ENCODE results near the gene CUEDC1. TPM values are rescaled to one million over a fixed set of nuclear protein-coding genes. Genes with fewer than 3 reads are reported as not detected.

Gene CUEDC1
- polyA plus RNA-seq, 2 of the 4 experiments (the other 2 are of a cell fraction): 44.3 to 90.6 TPM

DNA sequence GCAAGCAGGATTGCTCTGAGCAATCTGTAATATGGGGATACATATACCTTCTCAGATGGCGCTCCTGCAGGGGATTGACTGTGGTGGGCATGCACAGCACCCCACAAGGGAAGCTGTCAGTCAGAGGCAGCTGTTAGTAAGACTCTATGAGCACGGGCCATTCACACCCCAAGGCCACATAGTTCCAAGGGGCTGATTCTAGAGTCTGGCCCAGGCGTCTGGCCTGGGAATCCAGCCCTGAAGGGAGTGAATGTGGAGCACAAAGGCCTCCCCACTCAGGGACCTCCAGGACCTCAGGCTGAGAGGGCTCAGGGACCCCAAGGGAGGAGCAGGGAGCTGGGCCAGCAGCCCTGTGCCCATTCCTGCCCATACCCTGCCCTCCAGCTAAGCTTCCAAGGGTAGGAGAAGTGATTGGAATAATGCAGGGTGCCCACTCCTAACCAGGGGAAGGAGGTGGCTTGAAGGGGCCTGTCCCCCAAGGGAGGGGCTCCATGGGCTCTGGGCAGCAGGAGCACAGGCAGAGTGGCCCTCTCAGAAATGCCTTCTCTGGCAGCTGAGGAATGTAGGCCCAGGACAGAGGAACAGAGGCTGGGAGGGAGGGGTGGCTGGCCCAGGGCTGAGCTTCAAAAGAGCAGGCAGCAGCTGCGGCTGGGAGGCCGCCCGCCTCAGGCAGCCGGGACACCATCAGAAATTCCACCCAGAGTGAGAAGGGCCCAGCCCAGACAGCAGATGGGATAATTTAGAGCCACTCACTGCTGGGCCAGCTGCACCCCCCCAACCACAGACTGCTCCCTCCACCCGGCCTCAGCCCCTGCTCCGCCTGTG, 56.5 kb downstream of the CUEDC1 start:
- FAIRE-seq: no peak

DNA sequence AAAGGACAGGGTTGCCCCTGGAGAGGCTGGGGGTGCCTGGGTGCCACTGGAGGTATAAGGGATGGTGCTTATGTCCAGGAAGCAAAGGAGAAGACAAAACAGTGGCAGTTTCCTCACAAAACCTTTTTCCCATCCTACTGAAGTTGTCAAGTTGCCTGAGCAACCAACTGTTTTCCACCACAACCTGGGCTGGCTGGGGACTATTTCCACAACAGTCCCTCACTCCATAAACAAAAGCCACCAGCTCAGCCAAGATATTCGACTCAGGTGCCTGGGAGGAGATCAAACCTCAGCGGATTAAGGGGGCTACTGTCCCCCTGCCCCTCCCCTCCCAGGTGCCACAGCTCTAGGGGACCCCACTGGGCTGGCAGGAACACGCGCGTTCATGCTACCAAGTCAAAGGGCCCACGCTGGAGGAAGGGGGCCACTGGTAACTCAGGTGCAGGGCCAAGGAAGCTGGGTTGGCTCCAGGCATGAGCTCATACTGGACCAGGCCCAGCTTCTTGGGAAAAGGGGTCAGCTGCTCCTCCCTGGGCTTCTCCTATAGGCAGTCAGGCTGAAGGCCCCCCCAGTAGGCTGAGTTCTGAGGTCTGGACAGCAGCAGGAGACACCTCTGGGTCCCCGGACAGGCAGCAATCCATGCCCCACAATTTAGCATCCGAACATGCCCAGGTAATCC, 59.7 kb downstream of the CUEDC1 start:
- TF ChIP-seq BCL3 (IDR thresholded peaks at IDR 0.05): no peak
- TF ChIP-seq RARB (CRISPR knock-in tag; IDR thresholded peaks at IDR 0.05): no peak
- no peak for TF ChIP-seq E2F6 (IDR thresholded peaks at IDR 0.05; ENCODE audit: borderline replicate concordance, low read depth)
- no peak for TF ChIP-seq SREBF2 (IDR thresholded peaks at IDR 0.05)
- TF ChIP-seq, protein P1, sequence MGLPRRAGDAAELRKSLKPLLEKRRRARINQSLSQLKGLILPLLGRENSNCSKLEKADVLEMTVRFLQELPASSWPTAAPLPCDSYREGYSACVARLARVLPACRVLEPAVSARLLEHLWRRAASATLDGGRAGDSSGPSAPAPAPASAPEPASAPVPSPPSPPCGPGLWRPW (IDR thresholded peaks at IDR 0.05): no peak
- no peak for TF ChIP-seq JUNB (IDR thresholded peaks at IDR 0.05)
- TF ChIP-seq NPAS2 (CRISPR knock-in tag; IDR thresholded peaks at IDR 0.05; ENCODE audit: borderline replicate concordance): no peak
- no peak for TF ChIP-seq TFCP2L1 (CRISPR knock-in tag; IDR thresholded peaks at IDR 0.05)
- TF ChIP-seq MAZ (IDR thresholded peaks at IDR 0.05; ENCODE audit: borderline replicate concordance, low read depth, low read length): no peak
- TF ChIP-seq, protein P2, sequence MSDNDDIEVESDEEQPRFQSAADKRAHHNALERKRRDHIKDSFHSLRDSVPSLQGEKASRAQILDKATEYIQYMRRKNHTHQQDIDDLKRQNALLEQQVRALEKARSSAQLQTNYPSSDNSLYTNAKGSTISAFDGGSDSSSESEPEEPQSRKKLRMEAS (IDR thresholded peaks at IDR 0.05): no peak
- no peak for TF ChIP-seq FOSL2 (IDR thresholded peaks at IDR 0.05)
- TF ChIP-seq FOSL2 (CRISPR knock-in tag; IDR thresholded peaks at IDR 0.05): no peak
- Histone ChIP-seq H3K4me2 (peak overlapping the region; percentile 7; the same call in 1 of the 3 replicates), H3K9me3 (no peaks in the 10 kb centered on the region), H3K27ac (peak overlapping the region; percentile 92 to 96; a peak in 5 of 6 replicates), H3K4me1 (peaks cover 87% of the 10 kb centered on the region), H3K4me3 (no peak overlapping the region)
- ChIA-PET POLR2A (interaction anchor here (0.6 to 1.0 kb wide), 2 partner anchors 17 to 33 kb away, joined by 3 read pairs; no protein-coding TSS in a partner anchor), CTCF (interaction anchor here (0.5 to 48.7 kb wide), 5 partner anchors 27 to 670 kb away, joined by 3 to 1377 read pairs (median 143); partner anchors contain the start of genes CUEDC1, MRPS23, SRSF1 and VEZF1)
- FAIRE-seq (no peak), DNase-seq (ENCODE audit: low read depth in 1 of 2, low spot score in 1 of 2) (peak in 1 of 2 experiments; percentile 73), ATAC-seq (no peak)
- 91% methylated on average over 8 of the region's 8 CpGs for WGBS (ENCODE audit: missing lambda C conversion rate)

More for the DNA sequence above, 56.5 kb downstream of the CUEDC1 start:
- H3K4me1 ChIP-seq: peaks cover 85% of the 10 kb centered on the region
- ATAC-seq (peak in 1 of 2 experiments; percentile 7; a peak in 3 of 6 replicates), DNase-seq (ENCODE audit: low read depth in 1 of 2, low spot score in 1 of 2) (no peak)
- no peak for TF ChIP-seq SREBF2 (IDR thresholded peaks at IDR 0.05)
- 0 out of 5 replicates have a peak, but pooled peaks of 1 of the 2 experiments have one; percentile 29 for TF ChIP-seq JUN (IDR thresholded peaks at IDR 0.05)
- no peaks in the 10 kb centered on the region for H3K9me3 ChIP-seq
- no peak overlapping the region for H3K4me3 ChIP-seq
- POLR2A ChIA-PET: interaction anchor here (0.9 to 1.8 kb wide), 3 partner anchors 11 to 50 kb away, joined by 3 to 8 read pairs (median 6); no protein-coding TSS in a partner anchor
- CTCF ChIA-PET: interaction anchor here (1.0 to 23.5 kb wide), 15 partner anchors 9 to 223 kb away, joined by 3 to 859 read pairs (median 5); partner anchors contain the start of genes CUEDC1 and MRPS23
- peak overlapping the region; percentile 94 to 97 for H3K27ac ChIP-seq
- peak overlapping the region; percentile 40 for H3K4me2 ChIP-seq
- WGBS (ENCODE audit: missing lambda C conversion rate): 71% methylated on average over 9 of the region's 9 CpGs

DNA sequence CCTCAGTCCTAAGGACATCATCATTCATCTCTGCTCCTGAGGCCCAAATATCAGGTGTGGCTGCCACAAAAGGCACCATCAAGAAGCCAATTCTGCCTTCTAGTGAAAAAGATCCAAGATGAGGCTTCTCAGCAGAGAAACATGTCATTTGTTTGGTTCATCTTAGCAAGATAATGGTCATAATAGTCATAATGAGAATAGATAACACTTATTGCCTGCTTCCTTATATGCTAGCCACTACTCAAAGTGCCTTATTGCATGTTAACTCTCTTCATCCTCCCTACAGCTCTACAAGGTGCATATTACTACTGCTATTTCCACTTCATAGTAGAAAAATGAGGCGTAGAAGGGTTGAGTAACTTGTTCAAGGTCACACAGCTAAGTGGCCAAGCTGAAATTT, 60.4 kb downstream of the CUEDC1 start:
- H3K4me1 ChIP-seq: peaks cover 87% of the 10 kb centered on the region
- 94% methylated on average over 1 of the region's 1 CpG for WGBS (ENCODE audit: missing lambda C conversion rate)
- no peak for DNase-seq (ENCODE audit: low read depth in 1 of 2, low spot score in 1 of 2)
- FAIRE-seq: peak; percentile 90
- H3K4me3 ChIP-seq: no peak overlapping the region
- ChIA-PET POLR2A (interaction anchor here (1.0 kb wide), 1 partner anchor 17 kb away, joined by 3 read pairs; no protein-coding TSS in a partner anchor), CTCF (interaction anchor here (0.8 to 48.7 kb wide), 5 partner anchors 8 to 218 kb away, joined by 3 to 1377 read pairs (median 143); partner anchors contain the start of genes CUEDC1, MRPS23, SRSF1 and VEZF1)
- ATAC-seq: no peak
- H3K9me3 ChIP-seq: no peaks in the 10 kb centered on the region
- peak overlapping the region; percentile 92 to 96 for H3K27ac ChIP-seq
- H3K4me2 ChIP-seq: peak overlapping the region; percentile 7; the same call in 2 of the 3 replicates
- TF ChIP-seq ZC3H11A (IDR thresholded peaks at IDR 0.05) (no peak), EHMT2 (IDR thresholded peaks at IDR 0.05; ENCODE audit: low read depth) (no peak), HOXA7 (CRISPR knock-in tag; IDR thresholded peaks at IDR 0.05) (no peak), RCOR1 (IDR thresholded peaks at IDR 0.05; ENCODE audit: low read depth, low read length) (no peak), ATOH8 (CRISPR knock-in tag; IDR thresholded peaks at IDR 0.05; ENCODE audit: low read depth) (no peak), SMC3 (IDR thresholded peaks at IDR 0.05) (no peak), PHF8 (IDR thresholded peaks at IDR 0.05; ENCODE audit: borderline replicate concordance, low read depth) (no peak), MYC (IDR thresholded peaks at IDR 0.05; ENCODE audit: borderline replicate concordance, low read length) (no peak), SREBF2 (IDR thresholded peaks at IDR 0.05) (no peak), HEYL (CRISPR knock-in tag; IDR thresholded peaks at IDR 0.05) (no peak), CEBPB (IDR thresholded peaks at IDR 0.05) (no peak), TP53 (CRISPR knock-in tag; IDR thresholded peaks at IDR 0.05) (no peak), NPAS2 (CRISPR knock-in tag; IDR thresholded peaks at IDR 0.05; ENCODE audit: borderline replicate concordance) (no peak), RFX5 (IDR thresholded peaks at IDR 0.05) (no peak), CHD4 (IDR thresholded peaks at IDR 0.05; ENCODE audit: borderline replicate concordance) (no peak), FOSL2 (IDR thresholded peaks at IDR 0.05) (no peak), FOSL2 (CRISPR knock-in tag; IDR thresholded peaks at IDR 0.05) (no peak)
- TF ChIP-seq, protein P3, sequence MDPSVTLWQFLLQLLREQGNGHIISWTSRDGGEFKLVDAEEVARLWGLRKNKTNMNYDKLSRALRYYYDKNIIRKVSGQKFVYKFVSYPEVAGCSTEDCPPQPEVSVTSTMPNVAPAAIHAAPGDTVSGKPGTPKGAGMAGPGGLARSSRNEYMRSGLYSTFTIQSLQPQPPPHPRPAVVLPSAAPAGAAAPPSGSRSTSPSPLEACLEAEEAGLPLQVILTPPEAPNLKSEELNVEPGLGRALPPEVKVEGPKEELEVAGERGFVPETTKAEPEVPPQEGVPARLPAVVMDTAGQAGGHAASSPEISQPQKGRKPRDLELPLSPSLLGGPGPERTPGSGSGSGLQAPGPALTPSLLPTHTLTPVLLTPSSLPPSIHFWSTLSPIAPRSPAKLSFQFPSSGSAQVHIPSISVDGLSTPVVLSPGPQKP (IDR thresholded peaks at IDR 0.05; ENCODE audit: low read depth, low read length): no peak
